ENCODE results near the gene MYO19. TPM values are rescaled to one million over a fixed set of nuclear protein-coding genes. Genes with fewer than 3 reads are reported as not detected.

The MYO19 gene
- total and polyA plus RNA-seq, 7 donors = 10.1 to 28.7 (median 15.2) TPM

DNA sequence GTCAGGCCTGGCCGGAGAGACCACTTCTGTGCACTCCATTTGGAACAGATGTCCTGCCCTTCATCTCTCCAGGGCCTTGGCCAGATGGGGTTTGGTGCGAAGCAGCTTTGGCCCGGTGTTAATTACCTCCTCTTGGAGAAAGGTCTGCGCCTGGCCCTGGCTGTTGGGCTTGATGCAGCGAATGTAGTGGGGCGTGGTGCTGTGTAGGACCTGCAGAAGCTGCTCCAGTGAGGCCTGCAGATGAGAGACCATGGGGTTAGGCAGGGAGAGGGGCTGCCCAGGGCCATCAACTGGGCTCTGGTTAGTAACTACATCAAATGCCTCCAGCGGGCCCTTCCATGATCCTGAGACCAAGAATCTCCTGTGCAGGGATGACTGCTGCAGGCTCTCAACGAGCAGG, 29.5 kb downstream of the MYO19 start:
- 86 to 93% (median 90%) methylated on average over 7 to 8 of the region's 8 CpGs for WGBS, 3 donors
- Histone ChIP-seq H3K9me3 (no peaks in the 10 kb centered on the region), H3K27ac (no peak overlapping the region), H3K36me3 (ENCODE audit: insufficient read depth in 1 of 2, low read depth in 1 of 2) (peaks cover 7 to 98% of the 10 kb centered on the region in 2 donors), H3K27me3 (ENCODE audit: insufficient read depth in 3 of 3, low read length in 2 of 3) (no peaks in the 10 kb centered on the region), H3K4me3 (no peak overlapping the region), H3K4me1 (no peaks in the 10 kb centered on the region)
- DNase-seq = no peak
- TF ChIP-seq, protein P1, sequence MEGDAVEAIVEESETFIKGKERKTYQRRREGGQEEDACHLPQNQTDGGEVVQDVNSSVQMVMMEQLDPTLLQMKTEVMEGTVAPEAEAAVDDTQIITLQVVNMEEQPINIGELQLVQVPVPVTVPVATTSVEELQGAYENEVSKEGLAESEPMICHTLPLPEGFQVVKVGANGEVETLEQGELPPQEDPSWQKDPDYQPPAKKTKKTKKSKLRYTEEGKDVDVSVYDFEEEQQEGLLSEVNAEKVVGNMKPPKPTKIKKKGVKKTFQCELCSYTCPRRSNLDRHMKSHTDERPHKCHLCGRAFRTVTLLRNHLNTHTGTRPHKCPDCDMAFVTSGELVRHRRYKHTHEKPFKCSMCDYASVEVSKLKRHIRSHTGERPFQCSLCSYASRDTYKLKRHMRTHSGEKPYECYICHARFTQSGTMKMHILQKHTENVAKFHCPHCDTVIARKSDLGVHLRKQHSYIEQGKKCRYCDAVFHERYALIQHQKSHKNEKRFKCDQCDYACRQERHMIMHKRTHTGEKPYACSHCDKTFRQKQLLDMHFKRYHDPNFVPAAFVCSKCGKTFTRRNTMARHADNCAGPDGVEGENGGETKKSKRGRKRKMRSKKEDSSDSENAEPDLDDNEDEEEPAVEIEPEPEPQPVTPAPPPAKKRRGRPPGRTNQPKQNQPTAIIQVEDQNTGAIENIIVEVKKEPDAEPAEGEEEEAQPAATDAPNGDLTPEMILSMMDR (IDR thresholded peaks at IDR 0.05) = no peak
- ATAC-seq = no peak
- intact Hi-C loops (cut with DNase I) = no loop called here

DNA sequence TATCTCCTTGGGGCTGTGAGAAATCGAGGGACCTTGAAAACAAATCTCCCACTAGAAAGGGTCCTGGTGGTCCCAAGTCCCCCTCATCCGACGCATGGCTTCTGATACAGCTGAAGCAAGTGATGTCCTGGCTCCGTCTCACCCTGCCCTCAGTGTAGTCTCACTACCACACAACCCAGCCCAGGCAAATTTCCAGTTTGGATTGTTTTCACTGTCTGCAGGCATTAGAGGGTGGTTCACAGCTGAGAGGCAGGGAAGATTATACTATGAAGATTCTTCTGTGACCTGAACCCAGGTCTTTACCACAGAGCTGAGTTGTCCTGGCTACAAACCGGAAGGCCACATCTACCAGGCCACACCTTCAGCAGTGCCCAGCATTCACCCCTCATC, 30.5 kb downstream of the MYO19 start:
- TF ChIP-seq, protein P1 (IDR thresholded peaks at IDR 0.05) = no peak
- Histone ChIP-seq H3K27me3 (ENCODE audit: insufficient read depth in 3 of 3, low read length in 2 of 3) (no peaks in the 10 kb centered on the region), H3K4me3 (no peak overlapping the region), H3K9me3 (no peaks in the 10 kb centered on the region), H3K4me1 (no peaks in the 10 kb centered on the region), H3K36me3 (ENCODE audit: insufficient read depth in 1 of 2, low read depth in 1 of 2) (peaks cover 7 to 93% of the 10 kb centered on the region in 2 donors), H3K27ac (no peak overlapping the region)
- 91 to 95% (median 93%) methylated on average over 5 of the region's 5 CpGs for WGBS, 3 donors
- ATAC-seq (no peak), DNase-seq (no peak)
- intact Hi-C loops (cut with DNase I) = no loop called here

DNA sequence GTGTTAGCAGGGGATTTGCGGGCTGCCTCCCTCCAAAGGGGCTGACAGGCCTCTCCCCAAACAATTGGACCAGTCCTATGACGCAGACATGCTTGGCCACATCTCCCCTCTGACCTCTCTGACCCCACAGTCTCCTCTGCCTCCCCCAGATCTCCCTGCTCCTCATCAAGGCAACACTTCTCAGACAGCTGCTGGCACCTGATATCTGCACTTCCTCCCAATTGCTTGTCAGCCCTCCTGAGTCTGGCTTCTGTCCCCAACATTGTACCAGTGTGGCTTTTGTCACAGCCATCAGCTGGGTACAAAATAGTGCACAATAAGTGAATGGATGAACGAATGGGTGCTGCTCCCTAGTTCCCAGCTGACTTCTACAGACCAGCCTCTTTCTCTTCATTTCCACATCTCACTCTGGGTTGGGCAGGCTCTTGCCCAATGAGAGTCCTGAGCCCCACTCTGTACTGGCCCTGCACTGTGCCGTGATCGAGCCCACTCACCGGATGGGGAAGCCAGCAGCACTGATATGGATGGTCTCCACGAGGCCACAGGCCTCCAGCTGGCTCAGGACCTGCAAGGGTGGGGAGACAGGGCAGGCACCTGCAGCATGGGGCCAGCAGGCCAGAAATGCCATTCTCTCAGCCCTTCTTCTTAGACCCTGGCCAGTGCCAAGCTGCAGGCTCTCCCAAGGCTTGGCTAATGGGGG, 31.1 kb downstream of the MYO19 start:
- ATAC-seq (no peak), DNase-seq (no peak)
- intact Hi-C loops (cut with DNase I) = no loop called here
- Histone ChIP-seq H3K27me3 (ENCODE audit: insufficient read depth in 3 of 3, low read length in 2 of 3) (no peaks in the 10 kb centered on the region), H3K27ac (no peak overlapping the region), H3K4me1 (no peaks in the 10 kb centered on the region), H3K4me3 (no peak overlapping the region), H3K9me3 (no peaks in the 10 kb centered on the region), H3K36me3 (ENCODE audit: insufficient read depth in 1 of 2, low read depth in 1 of 2) (peaks cover 7 to 92% of the 10 kb centered on the region in 2 donors)
- 89 to 92% (median 90%) methylated on average over 7 of the region's 7 CpGs for WGBS, 3 donors
- TF ChIP-seq, protein P1 (IDR thresholded peaks at IDR 0.05) = no peak

DNA sequence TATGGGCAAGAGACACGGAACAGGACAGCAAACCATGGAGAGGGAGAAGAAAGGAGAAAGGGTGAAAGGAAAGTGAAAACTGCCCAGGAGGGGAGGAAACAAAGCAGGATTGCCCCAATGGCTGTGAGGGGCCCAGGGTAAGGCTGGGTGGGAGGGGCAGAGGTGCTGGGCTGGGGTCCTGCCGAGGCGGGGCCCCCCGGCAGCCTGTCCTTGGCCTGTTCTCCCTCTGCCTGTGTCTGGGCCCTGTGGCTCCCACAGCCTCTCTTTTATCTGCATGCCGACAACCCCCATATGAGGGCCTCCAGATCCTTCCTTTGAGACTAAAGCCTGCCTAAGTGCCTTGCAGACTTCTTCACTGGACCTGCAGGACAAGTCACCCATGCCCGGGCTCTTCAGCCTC, 32.7 kb downstream of the MYO19 start:
- no peak overlapping the region for H3K27ac ChIP-seq
- TF ChIP-seq, protein P1 (IDR thresholded peaks at IDR 0.05) = no peak
- no peak overlapping the region for H3K4me3 ChIP-seq
- H3K36me3 ChIP-seq (ENCODE audit: insufficient read depth in 1 of 2, low read depth in 1 of 2) = peaks cover 8 to 91% of the 10 kb centered on the region in 2 donors
- no peaks in the 10 kb centered on the region for H3K4me1 ChIP-seq
- intact Hi-C loops (cut with DNase I) = no loop called here
- H3K27me3 ChIP-seq (ENCODE audit: insufficient read depth in 3 of 3, low read length in 2 of 3) = no peaks in the 10 kb centered on the region
- DNase-seq = no peak
- no peak for ATAC-seq
- H3K9me3 ChIP-seq = no peaks in the 10 kb centered on the region
- 83 to 92% (median 91%) methylated on average over 3 to 6 of the region's 6 CpGs for WGBS, 3 donors

DNA sequence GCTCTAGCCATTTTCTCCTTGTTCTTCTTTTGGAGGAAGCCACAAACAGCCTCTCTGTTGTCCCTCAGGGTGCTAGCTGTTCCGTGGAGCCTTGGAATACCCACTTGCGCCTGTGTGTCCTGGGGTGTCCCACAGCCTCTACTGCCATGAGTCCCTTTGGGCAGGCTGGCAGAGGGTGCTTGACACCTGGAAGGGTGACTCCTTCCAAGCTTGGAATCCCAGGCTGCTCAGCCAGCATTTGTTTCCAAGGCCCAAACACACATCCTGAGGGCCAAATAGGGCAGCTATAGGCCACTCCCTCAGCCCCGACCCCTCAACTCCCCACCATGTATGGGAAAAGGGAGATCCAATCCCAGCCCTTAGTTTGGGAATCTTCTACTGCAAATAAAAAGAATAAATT, 33.3 kb downstream of the MYO19 start:
- WGBS, 3 donors = 91 to 96% (median 95%) methylated on average over 3 of the region's 3 CpGs
- intact Hi-C loops (cut with DNase I) = no loop called here
- TF ChIP-seq, protein P1 (IDR thresholded peaks at IDR 0.05) = no peak
- DNase-seq (no peak), ATAC-seq (no peak)
- no peaks in the 10 kb centered on the region for H3K4me1 ChIP-seq
- no peaks in the 10 kb centered on the region for H3K9me3 ChIP-seq
- no peak overlapping the region for H3K27ac ChIP-seq
- no peak overlapping the region for H3K4me3 ChIP-seq
- peaks cover 8 to 91% of the 10 kb centered on the region in 2 donors for H3K36me3 ChIP-seq (ENCODE audit: insufficient read depth in 1 of 2, low read depth in 1 of 2)
- no peaks in the 10 kb centered on the region for H3K27me3 ChIP-seq (ENCODE audit: insufficient read depth in 3 of 3, low read length in 2 of 3)
